Naive thymus-derived CD4-positive, alpha-beta T cell (primary cell): ENCODE results near the gene SMG7. TPM values are rescaled to one million over a fixed set of nuclear protein-coding genes. Genes with fewer than 3 reads are reported as not detected.

ENCODE experiments used
- ATAC-seq: fragments of 150-1000 bp; cut with Tn5 transposase; 2 replicates; pipeline ENCODE4 v1.10.0; 2021; ENCODE audit warnings: mild to moderate bottlenecking, moderate library complexity
- CTCF ChIA-PET: fragments of 350-600 bp; sonication (Branson Sonifier 250); formaldehyde crosslinking; loops from one replicate; lab custom pipeline; 2021; ENCODE audit warnings: antibody characterized with exemption; lab: Charles Lee
- POLR2A ChIA-PET: fragments of 350-600 bp; sonication (Branson Sonifier 250); formaldehyde crosslinking; loops from one replicate; lab custom pipeline; 2021; ENCODE audit warnings: antibody characterized with exemption, inconsistent platforms; lab: Charles Lee
- DNase-seq, 9 donors: peaks; one replicate each; pipeline versions ENCODE4 v3.0.0 to v3.0.0-alpha.2; 2020 to 2022; ENCODE audit warnings: mixed read lengths in 1 of 9
- H3K27ac ChIP-seq: one replicate; pipeline ENCODE4 v1.7.0; 2013; ENCODE audit warnings: mild to moderate bottlenecking, low read depth, low read length, moderate library complexity
- H3K27me3 ChIP-seq, 2 donors: one replicate each; pipeline ENCODE4 v1.7.0; 2013; ENCODE audit warnings: low read length in 2 of 2, mild to moderate bottlenecking in 2 of 2, moderate library complexity in 2 of 2; ENCODE audit not compliant: control insufficient read depth in 2 of 2, insufficient read depth in 2 of 2
- H3K36me3 ChIP-seq, 3 experiments: 1 replicate in 2 of 3; 2 replicates in 1 of 3; pipeline ENCODE4 v1.7.0; 2013; ENCODE audit warnings: low read length in 3 of 3, mild to moderate bottlenecking in 3 of 3, moderate library complexity in 1 of 3; ENCODE audit not compliant: insufficient read depth in 3 of 3, control insufficient read depth in 2 of 3
- H3K4me1 ChIP-seq, 2 donors: one replicate each; pipeline ENCODE4 v1.7.0; 2013; ENCODE audit warnings: low read length in 2 of 2, mild to moderate bottlenecking in 2 of 2, moderate library complexity in 1 of 2; ENCODE audit not compliant: control insufficient read depth in 2 of 2, insufficient read depth in 2 of 2
- H3K4me3 ChIP-seq: 2 replicates; pipeline ENCODE4 v1.7.0; 2013; ENCODE audit warnings: mild to moderate bottlenecking, low read length
- H3K9me3 ChIP-seq, 3 experiments: 1 replicate in 2 of 3; 2 replicates in 1 of 3; pipeline ENCODE4 v1.7.0; 2013; ENCODE audit warnings: low read length in 3 of 3; ENCODE audit not compliant: control insufficient read depth in 2 of 3
- H3K27ac Mint-ChIP-seq, 9 donors: one replicate each; pipeline ENCODE4 v1.8.0; 2020 to 2022; ENCODE audit warnings: mixed read lengths in 9 of 9, mild to moderate bottlenecking in 8 of 9, moderate library complexity in 5 of 9, inconsistent platforms in 2 of 9
- H3K27me3 Mint-ChIP-seq, 5 donors: one replicate each; pipeline ENCODE4 v1.8.0; 2021 to 2022; ENCODE audit warnings: mixed read lengths in 5 of 5, mild to moderate bottlenecking in 1 of 5
- H3K36me3 Mint-ChIP-seq, 5 donors: one replicate each; pipeline ENCODE4 v1.8.0; 2020 to 2022; ENCODE audit warnings: mixed read lengths in 5 of 5, mild to moderate bottlenecking in 3 of 5, inconsistent platforms in 1 of 5
- H3K4me1 Mint-ChIP-seq, 7 donors: one replicate each; pipeline ENCODE4 v1.8.0; 2020 to 2022; ENCODE audit warnings: mixed read lengths in 7 of 7, mild to moderate bottlenecking in 3 of 7, inconsistent platforms in 1 of 7
- H3K4me3 Mint-ChIP-seq, 10 donors: one replicate each; pipeline ENCODE4 v1.8.0; 2020 to 2022; ENCODE audit warnings: mild to moderate bottlenecking in 10 of 10, mixed read lengths in 10 of 10, moderate library complexity in 6 of 10, inconsistent platforms in 2 of 10
- H3K9me3 Mint-ChIP-seq, 11 donors: one replicate each; pipeline ENCODE4 v1.8.0; 2020 to 2022; ENCODE audit warnings: mixed read lengths in 11 of 11, mild to moderate bottlenecking in 4 of 11, inconsistent platforms in 1 of 11, moderate library complexity in 1 of 11
- intact Hi-C, 2 donors: fragments of 100-400 bp; cut with micrococcal nuclease; formaldehyde crosslinking; loops; one replicate each; pipeline ENCODE4 v1.15.1; 2023
- polyA plus RNA-seq, 2 donors: library from polyadenylated mRNA; unstranded; fragments of 300-500 nt; fragmentation: Illumina TruSeq; gene quantifications; one replicate each; pipeline ENCODE4 v1.2.3, GENCODE V29; 2021
- total RNA-seq, 6 experiments: library from RNA in 5 of 6; stranded (reverse) in 5 of 6; gene quantifications; 1 replicate in 5 of 6; 2 replicates in 1 of 6; pipeline ENCODE4 v1.2.3 and lab custom pipeline; 2021 to 2026

SMG7 gene
- total and polyA plus RNA-seq, 7 experiments from 2014 or later: 24.7 to 87.7 (median 53.1) TPM

DNA sequence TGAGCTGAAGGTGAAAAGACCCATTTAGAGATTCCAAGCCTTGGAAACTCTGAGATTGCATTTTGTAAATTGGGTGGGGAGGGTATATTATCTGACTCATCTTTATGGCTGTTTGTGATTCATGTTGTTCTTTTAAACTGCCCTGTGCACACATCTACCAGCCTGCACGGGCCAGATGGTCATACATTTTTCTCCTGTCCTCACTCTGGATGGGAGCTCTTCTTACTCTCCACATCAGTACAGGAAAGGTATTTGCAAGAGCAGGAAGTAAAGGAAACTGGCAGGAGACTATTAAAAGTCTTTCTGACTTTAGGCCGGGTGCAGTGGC, 39.8 kb upstream of the SMG7 start:
- no peaks in the 10 kb centered on the region for H3K9me3 Mint-ChIP-seq
- DNase-seq (no peak), ATAC-seq (no peak)
- H3K27ac Mint-ChIP-seq: no peak overlapping the region
- H3K27me3 ChIP-seq: no peaks in the 10 kb centered on the region
- H3K4me1 Mint-ChIP-seq: no peaks in the 10 kb centered on the region
- CTCF ChIA-PET: no interaction called here
- intact Hi-C loops: no loop called here
- POLR2A ChIA-PET: no interaction called here
- H3K36me3 ChIP-seq: no peaks in the 10 kb centered on the region
- no peaks in the 10 kb centered on the region for H3K36me3 Mint-ChIP-seq
- no peak overlapping the region for H3K27ac ChIP-seq
- H3K4me3 Mint-ChIP-seq: no peak overlapping the region
- H3K9me3 ChIP-seq: no peaks in the 10 kb centered on the region
- H3K4me1 ChIP-seq: no peaks in the 10 kb centered on the region
- H3K4me3 ChIP-seq: no peak overlapping the region
- H3K27me3 Mint-ChIP-seq: peaks cover 24 to 46% (median 34%) of the 10 kb centered on the region in 5 donors

DNA sequence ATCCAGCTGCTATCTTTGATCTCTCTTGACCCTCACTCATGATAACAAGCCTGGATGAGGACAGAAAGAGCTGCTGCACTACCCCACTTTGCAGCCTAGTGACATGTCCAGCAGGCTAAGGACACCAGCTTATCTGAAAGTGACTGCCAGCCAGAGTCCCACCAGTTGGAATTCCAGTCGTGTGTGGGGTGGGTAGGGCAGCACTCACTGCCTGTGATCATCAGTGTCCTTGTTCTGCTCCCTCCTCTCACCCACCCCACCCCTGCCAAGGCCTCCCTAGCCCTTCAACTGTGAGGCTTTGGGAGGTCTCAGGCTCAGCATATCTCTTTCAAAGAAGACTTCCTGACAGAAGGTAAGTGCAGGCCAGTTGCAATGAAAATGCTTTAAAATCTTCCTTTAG, 38.6 kb upstream of the SMG7 start:
- CTCF ChIA-PET: no interaction called here

DNA sequence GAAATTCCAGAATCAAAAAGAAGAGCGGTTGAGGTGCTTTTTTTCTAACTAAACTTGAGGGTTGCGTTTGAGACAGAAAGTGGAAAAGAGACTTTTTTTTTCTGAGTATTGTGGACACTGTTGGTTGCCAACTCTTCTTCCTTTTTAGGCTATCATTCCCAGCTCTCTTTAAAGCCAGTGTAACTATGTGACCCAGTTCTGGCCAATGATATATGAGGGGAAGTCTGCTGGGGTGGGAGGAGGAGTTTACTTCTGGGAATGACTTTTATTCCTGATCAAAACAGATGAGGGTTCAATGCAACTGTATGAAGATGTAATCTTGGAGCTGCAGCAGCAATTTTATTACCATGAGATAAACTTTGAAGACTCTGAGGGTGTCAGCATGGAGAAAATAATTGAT, 36.8 kb upstream of the SMG7 start:
- H3K27ac ChIP-seq: no peak overlapping the region
- no peaks in the 10 kb centered on the region for H3K4me1 Mint-ChIP-seq
- CTCF ChIA-PET: no interaction called here
- no peaks in the 10 kb centered on the region for H3K9me3 ChIP-seq
- peaks cover 0 to 3% (median 0%) of the 10 kb centered on the region in 11 donors for H3K9me3 Mint-ChIP-seq
- intact Hi-C loops: no loop called here
- H3K4me1 ChIP-seq: no peaks in the 10 kb centered on the region
- no peak overlapping the region for H3K27ac Mint-ChIP-seq
- DNase-seq (no peak), ATAC-seq (no peak)
- no peaks in the 10 kb centered on the region for H3K36me3 Mint-ChIP-seq
- no peaks in the 10 kb centered on the region for H3K36me3 ChIP-seq
- no peak overlapping the region for H3K4me3 ChIP-seq
- POLR2A ChIA-PET: no interaction called here
- no peaks in the 10 kb centered on the region for H3K27me3 ChIP-seq
- H3K27me3 Mint-ChIP-seq: peaks cover 22 to 37% (median 26%) of the 10 kb centered on the region in 5 donors
- H3K4me3 Mint-ChIP-seq: no peak overlapping the region

More for the DNA sequence above, 38.6 kb upstream of the SMG7 start:
- intact Hi-C loops: no loop called here
- no peak for DNase-seq
- H3K4me3 ChIP-seq: no peak overlapping the region
- H3K4me3 Mint-ChIP-seq: no peak overlapping the region
- no peaks in the 10 kb centered on the region for H3K36me3 Mint-ChIP-seq
- H3K27ac ChIP-seq: no peak overlapping the region
- no peaks in the 10 kb centered on the region for H3K4me1 ChIP-seq
- POLR2A ChIA-PET: no interaction called here
- peaks cover 0 to 3% (median 0%) of the 10 kb centered on the region in 11 donors for H3K9me3 Mint-ChIP-seq
- no peak overlapping the region for H3K27ac Mint-ChIP-seq
- no peaks in the 10 kb centered on the region for H3K27me3 ChIP-seq
- no peaks in the 10 kb centered on the region for H3K4me1 Mint-ChIP-seq
- no peaks in the 10 kb centered on the region for H3K9me3 ChIP-seq
- no peaks in the 10 kb centered on the region for H3K36me3 ChIP-seq
- no peak for ATAC-seq
- H3K27me3 Mint-ChIP-seq: peaks cover 30 to 43% (median 32%) of the 10 kb centered on the region in 5 donors

DNA sequence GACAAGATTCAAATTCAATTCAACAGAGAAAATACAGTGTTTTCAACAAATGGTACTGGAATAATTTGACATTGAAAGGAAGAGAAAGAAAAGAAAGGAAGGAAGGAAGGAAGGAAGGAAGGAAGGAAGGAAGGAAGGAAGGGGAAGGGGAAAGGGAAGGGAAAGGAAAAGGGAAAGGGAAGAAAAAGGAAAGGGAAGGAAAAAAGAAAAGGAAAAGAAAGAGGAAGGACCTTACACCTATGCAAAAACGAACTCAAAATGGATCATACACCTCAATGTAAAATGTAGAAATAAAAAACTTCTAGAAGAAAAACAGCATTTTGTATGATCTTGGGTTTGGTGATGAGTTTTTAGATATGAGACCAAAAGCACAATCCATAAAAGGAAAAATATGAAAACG, 34.2 kb upstream of the SMG7 start:
- ChIA-PET CTCF (no interaction called here), POLR2A (no interaction called here)
- Mint-ChIP-seq H3K9me3 (peaks cover 0 to 3% (median 0%) of the 10 kb centered on the region in 11 donors), H3K4me3 (no peak overlapping the region), H3K27me3 (peaks cover 7 to 43% (median 19%) of the 10 kb centered on the region in 5 donors), H3K36me3 (no peaks in the 10 kb centered on the region), H3K27ac (no peak overlapping the region), H3K4me1 (no peaks in the 10 kb centered on the region)
- no peak for DNase-seq
- ATAC-seq: no peak
- H3K27me3 ChIP-seq: no peaks in the 10 kb centered on the region
- no peak overlapping the region for H3K4me3 ChIP-seq
- no peaks in the 10 kb centered on the region for H3K9me3 ChIP-seq
- intact Hi-C loops: no loop called here
- H3K27ac ChIP-seq: no peak overlapping the region
- H3K4me1 ChIP-seq: no peaks in the 10 kb centered on the region
- H3K36me3 ChIP-seq: no peaks in the 10 kb centered on the region

DNA sequence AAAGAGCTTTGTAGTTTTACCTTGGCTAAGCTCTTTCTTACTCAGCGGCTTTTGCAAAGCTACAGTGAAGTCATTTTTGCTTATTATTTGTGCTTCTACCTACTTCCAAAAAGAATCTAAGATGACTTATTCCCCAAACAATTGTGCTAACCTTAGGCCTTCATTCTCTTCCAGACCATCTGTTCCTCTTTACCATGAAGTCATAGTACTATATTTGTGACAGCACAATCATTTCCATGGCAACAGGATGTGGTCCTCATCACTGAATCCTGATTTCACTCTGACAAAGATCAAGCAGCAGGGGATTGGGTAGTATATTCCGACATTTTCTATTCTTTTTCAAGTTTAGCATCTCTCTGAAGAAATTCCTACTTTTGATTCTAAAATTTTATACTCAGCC, 29.3 kb upstream of the SMG7 start:
- Histone ChIP-seq H3K27me3 (no peaks in the 10 kb centered on the region), H3K4me1 (no peaks in the 10 kb centered on the region), H3K4me3 (no peak overlapping the region), H3K36me3 (no peaks in the 10 kb centered on the region), H3K27ac (no peak overlapping the region), H3K9me3 (no peaks in the 10 kb centered on the region)
- H3K4me3 Mint-ChIP-seq: no peak overlapping the region
- ChIA-PET POLR2A (no interaction called here), CTCF (no interaction called here)
- peaks cover 0 to under 1% (median 0%) of the 10 kb centered on the region in 11 donors for H3K9me3 Mint-ChIP-seq
- ATAC-seq (no peak), DNase-seq (no peak)
- H3K27me3 Mint-ChIP-seq: peaks cover 0 to 35% (median 2%) of the 10 kb centered on the region in 5 donors
- H3K36me3 Mint-ChIP-seq: no peaks in the 10 kb centered on the region
- no peak overlapping the region for H3K27ac Mint-ChIP-seq
- no peaks in the 10 kb centered on the region for H3K4me1 Mint-ChIP-seq
- intact Hi-C loops: no loop called here

DNA sequence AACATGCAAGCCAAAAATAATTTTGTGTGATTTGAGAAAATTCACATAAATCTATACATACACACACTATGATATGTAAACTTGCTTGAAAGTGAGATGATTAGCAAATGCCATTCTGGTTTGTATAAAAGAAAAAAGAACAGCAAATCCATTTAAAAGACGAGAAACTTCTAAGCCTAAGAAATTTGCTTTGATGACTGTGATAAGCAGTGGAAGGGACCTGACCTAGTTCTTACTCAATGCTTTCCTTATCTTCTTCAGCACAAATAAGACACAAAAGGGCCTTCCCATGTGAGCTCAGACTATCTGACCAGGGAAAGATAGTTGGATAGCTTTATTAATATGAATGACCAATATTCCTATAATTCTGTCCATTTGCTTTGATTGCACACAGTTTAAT, 28.8 kb upstream of the SMG7 start:
- Histone ChIP-seq H3K27ac (no peak overlapping the region), H3K36me3 (no peaks in the 10 kb centered on the region), H3K4me1 (no peaks in the 10 kb centered on the region), H3K4me3 (no peak overlapping the region), H3K9me3 (no peaks in the 10 kb centered on the region), H3K27me3 (no peaks in the 10 kb centered on the region)
- H3K4me1 Mint-ChIP-seq: no peaks in the 10 kb centered on the region
- ChIA-PET CTCF (no interaction called here), POLR2A (no interaction called here)
- intact Hi-C loops: no loop called here
- H3K27ac Mint-ChIP-seq: no peak overlapping the region
- H3K27me3 Mint-ChIP-seq: peaks cover 0 to 31% (median 0%) of the 10 kb centered on the region in 5 donors
- no peaks in the 10 kb centered on the region for H3K36me3 Mint-ChIP-seq
- ATAC-seq (no peak), DNase-seq (no peak)
- H3K9me3 Mint-ChIP-seq: no peaks in the 10 kb centered on the region
- H3K4me3 Mint-ChIP-seq: no peak overlapping the region

DNA sequence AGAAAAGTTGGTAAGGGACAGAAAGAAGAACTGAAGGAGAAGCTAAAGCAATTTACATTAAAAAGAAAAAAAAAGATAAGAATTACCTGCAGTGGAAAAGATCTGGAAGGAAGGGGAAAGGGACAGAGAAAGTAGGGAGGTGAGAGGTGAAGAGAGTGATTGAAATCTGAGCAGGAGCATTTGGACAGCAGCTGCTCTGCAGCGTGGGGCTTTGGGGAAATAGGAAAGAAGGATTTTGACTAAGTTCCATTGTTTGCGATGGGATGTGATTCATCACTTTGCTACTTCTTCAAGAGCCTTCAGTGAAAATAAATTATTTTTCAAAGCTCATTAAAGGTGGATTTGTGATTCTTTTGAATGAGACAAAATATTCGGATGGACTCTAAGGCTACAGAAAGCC, 28.1 kb upstream of the SMG7 start:
- no peak overlapping the region for H3K4me3 ChIP-seq
- ATAC-seq (no peak), DNase-seq (no peak)
- H3K4me3 Mint-ChIP-seq: no peak overlapping the region
- no peaks in the 10 kb centered on the region for H3K9me3 ChIP-seq
- CTCF ChIA-PET: no interaction called here
- POLR2A ChIA-PET: interaction anchor here (0.6 kb wide), 1 partner anchor 24 kb away, joined by 4 read pairs; no protein-coding TSS in a partner anchor
- no peak overlapping the region for H3K27ac Mint-ChIP-seq
- no peaks in the 10 kb centered on the region for H3K9me3 Mint-ChIP-seq
- no peaks in the 10 kb centered on the region for H3K4me1 Mint-ChIP-seq
- H3K27me3 Mint-ChIP-seq: peaks cover 0 to 26% (median 0%) of the 10 kb centered on the region in 5 donors
- H3K27me3 ChIP-seq: no peaks in the 10 kb centered on the region
- H3K36me3 Mint-ChIP-seq: no peaks in the 10 kb centered on the region
- no peak overlapping the region for H3K27ac ChIP-seq
- intact Hi-C loops: no loop called here
- H3K36me3 ChIP-seq: no peaks in the 10 kb centered on the region
- H3K4me1 ChIP-seq: no peaks in the 10 kb centered on the region
